HG03025 (cell line): ENCODE results near the gene CD82.
"Not testable (repeated sequence)": the region's sequence is repeated elsewhere in the genome, so short reads cannot be mapped to it uniquely, and the experiment has no call there.

Experiments
- ATAC-seq: cut with Tn5 transposase; IDR thresholded peaks from one replicate; pipeline ENCODE4 v1.9.1; 2021; ENCODE audit warnings: mild to moderate bottlenecking, moderate library complexity; ENCODE audit not compliant: unreplicated experiment, low FRiP score

The CD82 gene

GRCh38 chr11:44628730-44629700 lies 63.6 kb downstream of the CD82 start:
- ATAC-seq = no peak

GRCh38 chr11:44629732-44630345 lies 64.4 kb downstream of the CD82 start:
- ATAC-seq = no peak

DNA sequence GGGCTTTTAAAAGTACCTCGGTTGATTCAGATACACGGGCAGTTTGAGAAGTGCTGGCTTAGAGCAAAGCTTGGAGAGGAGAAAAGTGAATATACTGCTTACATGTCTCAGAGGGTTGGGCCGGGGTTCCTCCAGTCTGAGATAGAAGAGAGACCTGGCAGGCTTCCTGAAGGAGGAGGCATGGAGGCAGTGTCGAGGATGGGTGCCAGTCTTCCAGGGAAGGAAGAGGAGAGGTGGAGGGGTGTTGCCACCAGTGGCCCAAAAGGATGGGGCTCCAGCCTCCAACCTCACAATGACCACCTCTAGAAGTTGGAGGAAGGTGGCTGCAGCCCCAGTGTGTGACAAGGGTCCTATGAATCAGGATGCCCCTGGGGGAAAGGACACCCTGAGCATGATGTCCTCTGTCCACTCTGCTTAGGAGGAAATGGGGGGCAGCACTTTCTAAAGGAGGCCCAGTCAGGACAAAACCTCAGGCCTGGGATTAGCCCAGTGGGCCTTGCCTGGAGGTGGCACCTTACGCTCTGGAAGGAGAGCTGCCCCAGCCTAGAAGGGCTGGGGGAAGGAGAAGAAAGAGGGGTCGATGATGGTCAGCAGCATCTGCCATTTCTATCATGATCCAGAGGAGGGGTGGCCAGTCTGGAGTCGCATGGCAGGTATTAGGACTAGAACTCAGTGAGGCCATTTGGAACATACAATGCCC lies 65.2 kb downstream of the CD82 start:
- ATAC-seq = no peak

DNA sequence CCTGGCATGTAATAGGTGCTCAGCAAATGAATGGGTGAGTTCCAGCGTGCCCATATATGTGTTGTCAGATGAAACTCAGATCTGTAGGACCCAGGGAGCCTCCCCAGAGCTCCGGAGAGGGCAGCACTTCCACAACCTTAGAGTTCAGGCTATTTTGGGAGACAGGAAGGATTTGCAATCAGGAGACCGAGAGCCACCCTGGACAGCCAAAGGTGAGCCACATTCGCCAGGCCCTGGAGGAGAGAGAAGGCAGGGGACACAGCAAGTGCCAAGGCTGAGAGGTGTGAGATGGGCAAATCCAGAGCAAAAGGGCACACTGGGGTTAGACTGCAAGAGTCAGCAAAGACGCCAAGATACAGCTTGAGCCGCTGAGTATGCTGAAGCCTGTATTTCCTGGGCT lies 66.4 kb downstream of the CD82 start:
- ATAC-seq = no peak

DNA sequence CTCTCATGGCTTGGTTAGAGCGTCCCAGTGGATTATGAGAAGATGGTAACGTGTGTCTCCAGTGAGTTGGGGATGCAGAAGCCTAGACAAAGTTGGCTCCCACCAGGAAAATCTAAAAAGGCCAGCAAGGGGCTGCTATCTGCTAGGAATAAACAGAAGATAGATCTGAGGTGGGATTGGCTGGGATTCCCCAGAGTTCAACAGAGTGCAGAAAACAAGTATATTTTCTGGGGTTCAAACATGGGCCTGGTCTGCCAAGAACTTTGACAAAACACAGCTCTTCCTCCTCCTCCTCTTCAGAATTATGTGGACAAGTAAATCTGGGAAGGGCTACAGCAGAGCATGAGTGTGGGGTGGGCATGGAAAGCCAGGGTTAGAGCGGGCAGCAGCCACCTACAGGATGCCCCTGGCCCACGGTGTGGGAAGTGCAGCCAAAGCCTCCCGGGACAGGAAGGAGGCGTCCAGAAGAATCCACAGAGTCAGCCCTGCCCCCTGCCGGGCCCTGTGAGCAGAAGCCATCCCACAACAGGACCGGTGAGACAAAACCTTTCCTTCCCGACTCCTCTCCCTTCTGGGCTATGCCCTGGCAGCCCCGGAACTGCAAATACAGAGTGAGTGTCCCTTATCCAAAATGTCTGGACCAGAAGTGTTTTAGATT lies 67.1 kb downstream of the CD82 start:
- no peak for ATAC-seq

DNA sequence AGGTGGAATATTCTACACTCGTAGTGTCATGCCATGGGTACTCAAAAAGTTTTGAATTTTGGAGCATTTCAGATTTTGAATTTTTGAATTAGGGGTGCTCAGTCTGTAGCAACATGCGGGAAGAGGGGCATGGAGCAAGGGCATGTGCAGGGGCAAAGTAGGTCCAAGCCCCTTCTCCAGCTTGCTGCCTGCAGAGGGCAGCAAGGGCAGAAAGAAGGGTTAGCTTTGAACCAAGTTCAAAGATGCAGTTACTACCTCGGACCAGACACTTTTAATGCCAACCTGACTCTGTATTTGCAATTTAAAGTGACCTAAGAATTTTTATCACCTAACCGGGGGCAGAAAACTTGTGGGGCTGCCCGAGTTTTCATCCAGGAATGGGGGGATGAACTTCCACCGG lies 68.2 kb downstream of the CD82 start:
- no peak for ATAC-seq

GRCh38 chr11:44634401-44635281 lies 69.2 kb downstream of the CD82 start:
- ATAC-seq = no peak

DNA sequence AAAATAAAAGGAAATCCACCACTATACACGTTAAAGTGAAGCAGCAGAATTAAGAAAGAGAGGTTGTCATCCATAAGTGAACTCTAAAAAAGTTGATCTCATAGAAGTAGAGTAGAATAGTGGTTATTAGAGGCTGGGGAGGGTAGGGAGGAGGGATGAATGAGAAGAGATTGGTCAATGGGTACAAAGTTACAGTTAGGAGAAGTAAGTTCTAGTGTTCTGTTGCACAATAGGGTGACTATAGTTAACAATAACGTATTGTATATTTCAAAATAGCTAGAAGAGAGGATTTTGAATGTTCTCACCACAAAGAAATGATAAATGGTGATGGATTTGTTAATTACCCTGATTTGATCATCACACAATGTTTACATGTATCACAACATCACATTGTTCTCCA lies 72.0 kb downstream of the CD82 start:
- no peak for ATAC-seq

- no peak for ATAC-seq
Measured at GRCh38 chr11:44638032-44638431, 72.6 kb downstream of the CD82 start.

GRCh38 chr11:44643217-44643616 lies 77.8 kb downstream of the CD82 start:
- ATAC-seq = no peak

DNA sequence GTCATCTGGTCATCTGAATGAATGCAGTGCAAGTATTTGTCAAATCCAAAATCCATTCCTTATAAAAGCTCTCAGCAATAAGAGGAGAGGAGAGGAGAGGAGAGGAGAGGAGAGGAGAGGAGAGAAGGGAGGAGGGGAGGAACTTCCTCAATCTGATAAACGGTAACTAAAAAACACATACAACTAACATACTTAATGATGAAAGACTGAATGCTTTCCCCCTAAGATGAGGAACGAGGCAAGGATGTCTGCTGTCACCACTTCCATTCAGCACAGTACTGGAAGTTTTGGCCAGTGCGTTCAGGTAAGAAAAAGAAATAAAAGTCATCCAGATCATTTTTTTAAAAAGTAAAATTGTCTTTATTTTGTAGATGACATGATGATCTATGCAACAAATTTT lies 80.4 kb downstream of the CD82 start:
- no peak for ATAC-seq

GRCh38 chr11:44647255-44647955 lies 81.9 kb downstream of the CD82 start:
- ATAC-seq = not testable (repeated sequence)

DNA sequence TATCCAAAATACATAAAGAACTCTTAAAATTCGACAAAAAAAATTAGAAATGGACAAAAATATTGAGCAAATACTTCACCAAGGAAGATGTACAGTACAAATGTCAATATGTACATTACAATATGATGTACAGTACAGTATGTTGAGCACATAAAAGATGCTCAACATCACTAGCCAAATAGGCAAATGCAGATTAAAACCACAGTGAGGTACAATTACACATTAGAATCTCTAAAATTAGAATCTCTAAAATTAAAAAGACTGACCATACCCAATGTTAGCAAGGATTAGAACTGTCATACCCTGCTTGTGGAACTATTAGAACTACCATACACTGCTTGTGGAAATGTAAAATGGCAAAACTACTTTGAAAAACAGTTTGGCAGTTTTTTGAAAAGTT lies 82.6 kb downstream of the CD82 start:
- no peak for ATAC-seq

DNA sequence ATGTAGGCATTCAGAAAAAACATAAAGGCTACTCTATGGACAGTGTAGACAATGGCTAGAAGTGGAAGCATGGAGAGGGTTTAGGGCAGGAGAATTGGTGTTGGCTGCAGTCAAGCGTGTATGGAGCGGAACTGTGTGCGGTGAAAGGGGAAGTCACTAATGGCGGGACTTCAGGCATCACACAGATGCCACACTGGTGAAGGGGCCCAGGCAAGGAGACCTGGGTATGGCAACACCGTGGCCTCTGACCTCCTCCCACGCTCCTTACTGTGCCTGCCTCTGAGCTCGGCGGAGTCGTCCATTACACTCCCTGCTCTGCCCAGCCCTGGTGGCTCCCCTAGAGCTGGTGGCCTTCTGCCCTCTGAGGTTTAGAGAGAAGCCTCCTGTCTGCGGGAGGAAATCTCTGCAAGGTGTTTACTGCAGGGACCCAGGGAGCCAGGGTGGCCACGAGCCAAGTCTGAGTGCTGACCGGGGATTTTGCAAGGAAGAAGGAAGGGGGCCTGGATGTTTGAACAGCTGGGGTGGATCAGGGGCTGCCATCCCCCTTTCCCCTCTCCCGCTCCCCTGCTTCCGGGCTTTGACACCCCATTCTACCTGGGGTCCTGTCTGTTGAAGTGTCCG lies 86.2 kb downstream of the CD82 start:
- no peak for ATAC-seq

DNA sequence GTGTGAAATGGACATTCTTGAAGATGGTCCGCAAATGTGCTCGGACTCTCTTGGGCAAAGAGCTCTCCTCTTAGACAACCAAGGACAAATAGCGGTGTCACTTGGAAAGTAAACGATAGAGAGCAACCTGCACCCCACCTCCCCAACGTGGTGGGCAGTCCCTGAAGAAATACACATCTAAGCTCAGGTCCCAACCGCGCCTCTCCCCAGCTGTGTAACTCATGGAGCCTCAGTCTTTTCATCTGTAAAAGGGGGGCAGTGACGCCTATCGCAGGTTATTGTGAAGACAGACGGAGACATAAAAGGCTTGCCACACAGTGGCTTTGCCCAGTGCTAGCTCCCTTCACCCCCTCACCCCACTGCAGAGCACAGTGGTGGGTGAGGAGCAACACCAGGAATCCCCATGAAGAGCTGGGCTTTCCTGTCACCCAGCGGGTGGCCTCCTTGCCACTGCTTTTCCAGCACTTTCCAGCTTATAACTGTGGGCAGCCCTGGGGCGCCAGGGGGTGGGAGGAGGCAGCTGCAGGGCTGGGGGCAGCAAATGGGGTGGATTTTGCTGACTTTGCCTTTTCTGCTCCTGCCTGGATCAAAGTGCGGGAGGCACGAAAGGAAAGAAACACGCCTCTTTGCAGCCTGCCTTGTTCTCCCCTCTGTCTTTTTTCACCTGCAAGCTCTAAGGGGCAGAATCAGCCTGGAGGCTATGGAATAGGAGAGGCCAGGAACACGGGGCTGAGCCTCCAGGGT lies 87.6 kb downstream of the CD82 start:
- ATAC-seq = no peak

GRCh38 chr11:44654057-44654456 lies 88.6 kb downstream of the CD82 start:
- no peak for ATAC-seq

- ATAC-seq = no peak
Measured at GRCh38 chr11:44654596-44654995, 89.1 kb downstream of the CD82 start.

DNA sequence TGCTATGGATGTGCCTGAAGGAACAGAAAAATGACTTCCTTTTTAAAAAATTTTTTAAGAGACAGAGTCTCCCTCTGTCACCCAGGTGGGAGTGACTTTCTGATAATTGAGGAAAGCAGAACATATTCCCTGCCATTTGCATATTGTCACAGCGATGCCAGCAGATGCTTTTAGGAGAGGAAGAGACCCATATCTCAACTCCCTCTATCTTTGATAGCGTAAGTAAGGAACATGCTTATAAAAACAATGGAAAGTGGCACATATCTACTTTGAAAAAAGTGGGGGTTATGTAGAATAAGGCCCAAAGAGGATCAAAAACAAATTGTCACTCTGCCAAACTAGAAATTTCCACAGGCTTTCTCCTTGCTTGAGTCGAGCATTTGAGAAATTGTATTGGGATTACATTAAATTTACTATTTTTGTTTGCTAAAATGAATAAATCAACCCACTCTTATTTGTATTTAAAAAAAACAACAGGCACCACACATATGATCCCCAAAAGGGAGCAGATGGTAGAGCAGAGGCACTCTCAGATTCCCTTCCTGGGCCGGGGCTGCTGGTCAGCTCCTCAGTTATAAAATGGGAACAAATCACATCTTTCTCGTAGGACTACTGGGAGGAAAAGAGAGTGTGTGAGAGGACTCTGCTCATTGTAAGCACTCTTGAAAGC lies 92.5 kb downstream of the CD82 start:
- no peak for ATAC-seq
